ENCODE measurements around the gene RPS27L.

RPS27L gene

GRCh38 chr15:63111481-63111880 is 45.8 kb downstream of the RPS27L start:
- POLR2A ChIA-PET = no interaction called here
- H3K4me3 ChIP-seq (ENCODE audit: low read depth, low read length) = no peak overlapping the region
- no peak overlapping the region for H3K27ac ChIP-seq (ENCODE audit: extremely low read depth, low read depth, low read length)
- CTCF ChIA-PET = no interaction called here
- H3K4me1 ChIP-seq (ENCODE audit: control insufficient read depth, insufficient read depth, low read length) = no peaks in the 10 kb centered on the region
- no peak for TF ChIP-seq KLF1 (tag by site-specific recombination; IDR thresholded peaks at IDR 0.05)
- no peak for TF ChIP-seq ZNF112 (tag by site-specific recombination; IDR thresholded peaks at IDR 0.05)
- TF ChIP-seq ZBTB20 (tag by site-specific recombination; IDR thresholded peaks at IDR 0.05) = no peak
- TF ChIP-seq ZNF623 (tag by site-specific recombination; IDR thresholded peaks at IDR 0.05) = no peak
- no peak for TF ChIP-seq SALL2 (tag by site-specific recombination; IDR thresholded peaks at IDR 0.05; ENCODE audit: borderline replicate concordance)
- no peak for TF ChIP-seq ZNF473 (tag by site-specific recombination; IDR thresholded peaks at IDR 0.05)
- no peak for TF ChIP-seq ZNF10 (tag by site-specific recombination; IDR thresholded peaks at IDR 0.05)
- TF ChIP-seq ZNF843 (tag by site-specific recombination; IDR thresholded peaks at IDR 0.05) = no peak
- TF ChIP-seq, protein P1, sequence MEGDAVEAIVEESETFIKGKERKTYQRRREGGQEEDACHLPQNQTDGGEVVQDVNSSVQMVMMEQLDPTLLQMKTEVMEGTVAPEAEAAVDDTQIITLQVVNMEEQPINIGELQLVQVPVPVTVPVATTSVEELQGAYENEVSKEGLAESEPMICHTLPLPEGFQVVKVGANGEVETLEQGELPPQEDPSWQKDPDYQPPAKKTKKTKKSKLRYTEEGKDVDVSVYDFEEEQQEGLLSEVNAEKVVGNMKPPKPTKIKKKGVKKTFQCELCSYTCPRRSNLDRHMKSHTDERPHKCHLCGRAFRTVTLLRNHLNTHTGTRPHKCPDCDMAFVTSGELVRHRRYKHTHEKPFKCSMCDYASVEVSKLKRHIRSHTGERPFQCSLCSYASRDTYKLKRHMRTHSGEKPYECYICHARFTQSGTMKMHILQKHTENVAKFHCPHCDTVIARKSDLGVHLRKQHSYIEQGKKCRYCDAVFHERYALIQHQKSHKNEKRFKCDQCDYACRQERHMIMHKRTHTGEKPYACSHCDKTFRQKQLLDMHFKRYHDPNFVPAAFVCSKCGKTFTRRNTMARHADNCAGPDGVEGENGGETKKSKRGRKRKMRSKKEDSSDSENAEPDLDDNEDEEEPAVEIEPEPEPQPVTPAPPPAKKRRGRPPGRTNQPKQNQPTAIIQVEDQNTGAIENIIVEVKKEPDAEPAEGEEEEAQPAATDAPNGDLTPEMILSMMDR (tag by site-specific recombination; IDR thresholded peaks at IDR 0.05) = no peak
- TF ChIP-seq ZNF777 (tag by site-specific recombination; IDR thresholded peaks at IDR 0.05; ENCODE audit: borderline replicate concordance) = no peak
- no peak for TF ChIP-seq ZBTB44 (tag by site-specific recombination; IDR thresholded peaks at IDR 0.05)
- no peak for TF ChIP-seq ZNF138 (tag by site-specific recombination; IDR thresholded peaks at IDR 0.05; ENCODE audit: borderline replicate concordance)
- no peak for TF ChIP-seq ZNF629 (tag by site-specific recombination; IDR thresholded peaks at IDR 0.05)
- TF ChIP-seq ZNF2 (tag by site-specific recombination; IDR thresholded peaks at IDR 0.05) = no peak
- H3K36me3 ChIP-seq (ENCODE audit: control insufficient read depth in 2 of 2, insufficient read depth in 1 of 2, low read length in 2 of 2) = no peaks in the 10 kb centered on the region
- H3K9me3 ChIP-seq (ENCODE audit: control insufficient read depth, insufficient read depth, low read depth, low read length) = no peaks in the 10 kb centered on the region

GRCh38 chr15:63110428-63111026 is 46.8 kb downstream of the RPS27L start:
- no peak overlapping the region for H3K27ac ChIP-seq (ENCODE audit: extremely low read depth, low read depth, low read length)
- H3K9me3 ChIP-seq (ENCODE audit: control insufficient read depth, insufficient read depth, low read depth, low read length) = no peaks in the 10 kb centered on the region
- no peak for TF ChIP-seq ZNF600 (tag by site-specific recombination; IDR thresholded peaks at IDR 0.05)
- TF ChIP-seq ZNF274 (IDR thresholded peaks at IDR 0.05; ENCODE audit: low read length) = no peak
- TF ChIP-seq ZNF274 (tag by site-specific recombination; IDR thresholded peaks at IDR 0.05; ENCODE audit: borderline replicate concordance) = no peak
- TF ChIP-seq SETDB1 (IDR thresholded peaks at IDR 0.05; ENCODE audit: insufficient read length, low read length) = no peak
- TF ChIP-seq INSM2 (tag by site-specific recombination; IDR thresholded peaks at IDR 0.05) = no peak
- no peak for TF ChIP-seq ZSCAN30 (tag by site-specific recombination; IDR thresholded peaks at IDR 0.05)
- no peak for TF ChIP-seq PRDM4 (tag by site-specific recombination; IDR thresholded peaks at IDR 0.05)
- TF ChIP-seq ZNF610 (tag by site-specific recombination; IDR thresholded peaks at IDR 0.05; ENCODE audit: borderline replicate concordance) = no peak
- TF ChIP-seq ZNF623 (tag by site-specific recombination; IDR thresholded peaks at IDR 0.05) = no peak
- no peak for TF ChIP-seq ZNF16 (tag by site-specific recombination; IDR thresholded peaks at IDR 0.05; ENCODE audit: low read depth)
- no peak for TF ChIP-seq KLF17 (tag by site-specific recombination; IDR thresholded peaks at IDR 0.05)
- ChIA-PET CTCF (no interaction called here), POLR2A (no interaction called here)
- no peak overlapping the region for H3K4me3 ChIP-seq (ENCODE audit: low read depth, low read length)
- no peaks in the 10 kb centered on the region for H3K36me3 ChIP-seq (ENCODE audit: control insufficient read depth in 2 of 2, insufficient read depth in 1 of 2, low read length in 2 of 2)
- H3K4me1 ChIP-seq (ENCODE audit: control insufficient read depth, insufficient read depth, low read length) = no peaks in the 10 kb centered on the region

Measured in HEK293 (cell line).